Mucosa of descending colon (tissue), 3 donors: Measurements from ENCODE around the gene CCPG1. TPM values are rescaled to one million over a fixed set of nuclear protein-coding genes. Genes with fewer than 3 reads are reported as not detected.

Experiments
- ATAC-seq: fragments of 200-7000 bp; cut with Tn5 transposase; one replicate; pipeline ENCODE4 v1.9.1; 2020; ENCODE audit warnings: mild to moderate bottlenecking, moderate library complexity
- DNase-seq, 3 donors: peaks; one replicate each; pipeline ENCODE4 v3.0.0-alpha.2; 2020
- H3K36me3 ChIP-seq: fragments of 200-600 bp; one replicate; pipeline ENCODE4 v1.8.0; 2021; ENCODE audit warnings: low read depth, mild to moderate bottlenecking
- H3K4me1 ChIP-seq: fragments of 200-600 bp; one replicate; pipeline ENCODE4 v1.8.0; 2021; ENCODE audit warnings: low read depth, mild to moderate bottlenecking
- H3K4me3 ChIP-seq: fragments of 200-600 bp; one replicate; pipeline ENCODE4 v1.8.0; 2021; ENCODE audit warnings: mild to moderate bottlenecking
- H3K9me3 ChIP-seq: fragments of 200-600 bp; one replicate; pipeline ENCODE4 v1.8.0; 2021; ENCODE audit warnings: mild to moderate bottlenecking
- intact Hi-C, 2 donors: fragments of 100-400 bp; cut with DNase I in 1 of 2; cut with micrococcal nuclease in 1 of 2; formaldehyde crosslinking; loops; one replicate each; pipeline versions ENCODE4 v1.11.0 to v1.11.1; 2022; cut with DNase I, micrococcal nuclease
- total RNA-seq, 3 donors: library from RNA; stranded (reverse); fragmentation: NEBNext Ultra II Directional in 2 of 3; extraction: Animal tissue kit (Norgen Biotek cat#: 25700) in 2 of 3; gene quantifications; one replicate each; pipeline versions ENCODE4 v1.2.1 to v1.2.4, GENCODE V29; 2021 to 2023
- TF ChIP-seq, protein P1 (sequence below): fragments of 200-600 bp; IDR thresholded peaks from one replicate; pipeline ENCODE4 v1.8.0; 2022; ENCODE audit warnings: antibody characterized with exemption, mild to moderate bottlenecking
- donor health status: DM: no; HTN: no; CAD: no; lungs with moderate emphysema.
- donor health status: DM: no; HTN: no; CAD: no.
- donor health status: DM: no; HTN: yes; CAD: no.

The CCPG1 gene
- total RNA-seq, 3 donors from 2014 or later = 45.5 to 60.2 (median 51.8) TPM

DNA sequence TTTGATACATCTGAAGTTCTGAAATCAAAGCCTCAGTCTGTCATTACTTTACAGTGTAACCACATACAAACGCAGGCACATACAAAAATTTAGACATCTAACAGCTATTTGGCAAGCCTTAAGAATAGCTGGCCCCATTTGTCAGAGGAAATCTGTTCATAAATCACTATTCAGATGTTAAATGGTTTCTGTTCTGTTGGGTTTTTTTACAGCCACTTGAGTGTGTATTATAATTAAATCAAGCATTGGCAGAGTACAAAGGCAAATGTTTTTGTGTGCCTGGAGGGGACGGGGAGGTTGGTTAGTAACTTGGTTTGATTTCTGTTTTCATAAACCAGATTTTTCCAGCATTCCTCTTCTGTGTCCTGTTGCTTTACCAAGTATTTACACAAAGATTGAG lies 65.0 kb downstream of the CCPG1 start:
- intact Hi-C loops = no loop called here
- no peak for ATAC-seq
- no peaks in the 10 kb centered on the region for H3K9me3 ChIP-seq
- DNase-seq = no peak
- no peak overlapping the region for H3K4me3 ChIP-seq
- no peaks in the 10 kb centered on the region for H3K36me3 ChIP-seq
- H3K4me1 ChIP-seq = no peaks in the 10 kb centered on the region
- TF ChIP-seq, protein P1, sequence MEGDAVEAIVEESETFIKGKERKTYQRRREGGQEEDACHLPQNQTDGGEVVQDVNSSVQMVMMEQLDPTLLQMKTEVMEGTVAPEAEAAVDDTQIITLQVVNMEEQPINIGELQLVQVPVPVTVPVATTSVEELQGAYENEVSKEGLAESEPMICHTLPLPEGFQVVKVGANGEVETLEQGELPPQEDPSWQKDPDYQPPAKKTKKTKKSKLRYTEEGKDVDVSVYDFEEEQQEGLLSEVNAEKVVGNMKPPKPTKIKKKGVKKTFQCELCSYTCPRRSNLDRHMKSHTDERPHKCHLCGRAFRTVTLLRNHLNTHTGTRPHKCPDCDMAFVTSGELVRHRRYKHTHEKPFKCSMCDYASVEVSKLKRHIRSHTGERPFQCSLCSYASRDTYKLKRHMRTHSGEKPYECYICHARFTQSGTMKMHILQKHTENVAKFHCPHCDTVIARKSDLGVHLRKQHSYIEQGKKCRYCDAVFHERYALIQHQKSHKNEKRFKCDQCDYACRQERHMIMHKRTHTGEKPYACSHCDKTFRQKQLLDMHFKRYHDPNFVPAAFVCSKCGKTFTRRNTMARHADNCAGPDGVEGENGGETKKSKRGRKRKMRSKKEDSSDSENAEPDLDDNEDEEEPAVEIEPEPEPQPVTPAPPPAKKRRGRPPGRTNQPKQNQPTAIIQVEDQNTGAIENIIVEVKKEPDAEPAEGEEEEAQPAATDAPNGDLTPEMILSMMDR = no peak

DNA sequence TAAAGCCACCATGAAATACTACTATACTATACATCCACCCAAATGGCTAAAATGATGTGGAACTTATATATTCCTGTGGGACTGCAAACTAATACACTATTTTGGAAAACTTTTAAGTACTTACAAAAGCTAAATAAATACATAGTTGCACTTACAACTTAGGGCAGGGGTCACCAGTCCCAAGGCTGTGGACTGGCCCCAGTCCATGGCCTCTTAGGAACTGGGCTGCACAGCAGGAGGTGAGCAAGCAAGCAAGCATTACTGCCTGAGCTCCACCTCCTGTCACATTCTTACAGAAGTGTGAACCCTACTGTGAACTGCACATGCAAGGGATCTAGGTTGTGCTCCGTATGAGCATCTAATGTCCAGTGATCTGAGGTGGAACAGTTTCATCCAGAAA lies 71.0 kb downstream of the CCPG1 start:
- no peaks in the 10 kb centered on the region for H3K36me3 ChIP-seq
- no peak for ATAC-seq

DNA sequence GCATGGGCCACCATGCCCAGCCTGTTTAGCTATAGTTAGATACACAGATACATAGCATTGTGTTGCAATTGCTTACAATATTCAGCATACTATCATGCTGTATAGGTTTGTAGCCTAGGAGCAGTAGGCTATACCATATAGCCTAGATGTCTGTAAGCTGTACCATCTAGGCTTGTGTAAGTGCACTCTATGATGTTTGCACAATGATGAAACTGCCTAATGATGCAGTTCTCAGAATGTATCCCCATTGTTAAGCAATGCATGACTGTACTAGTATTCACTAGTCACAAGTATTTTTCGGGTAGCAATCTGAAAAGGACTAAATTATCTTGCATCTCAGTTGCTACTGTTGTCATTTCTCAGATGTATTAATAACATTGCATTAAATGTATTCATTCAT lies 73.2 kb downstream of the CCPG1 start:
- no peak overlapping the region for H3K4me3 ChIP-seq
- ATAC-seq = no peak
- TF ChIP-seq, protein P1 = no peak
- no peaks in the 10 kb centered on the region for H3K36me3 ChIP-seq
- H3K9me3 ChIP-seq = no peaks in the 10 kb centered on the region
- no peaks in the 10 kb centered on the region for H3K4me1 ChIP-seq
- DNase-seq = no peak
- intact Hi-C loops = no loop called here

More for the DNA sequence above, 71.0 kb downstream of the CCPG1 start:
- DNase-seq = no peak
- TF ChIP-seq, protein P1 = no peak
- H3K9me3 ChIP-seq = no peaks in the 10 kb centered on the region
- H3K4me3 ChIP-seq = no peak overlapping the region
- no peaks in the 10 kb centered on the region for H3K4me1 ChIP-seq
- intact Hi-C loops = no loop called here

DNA sequence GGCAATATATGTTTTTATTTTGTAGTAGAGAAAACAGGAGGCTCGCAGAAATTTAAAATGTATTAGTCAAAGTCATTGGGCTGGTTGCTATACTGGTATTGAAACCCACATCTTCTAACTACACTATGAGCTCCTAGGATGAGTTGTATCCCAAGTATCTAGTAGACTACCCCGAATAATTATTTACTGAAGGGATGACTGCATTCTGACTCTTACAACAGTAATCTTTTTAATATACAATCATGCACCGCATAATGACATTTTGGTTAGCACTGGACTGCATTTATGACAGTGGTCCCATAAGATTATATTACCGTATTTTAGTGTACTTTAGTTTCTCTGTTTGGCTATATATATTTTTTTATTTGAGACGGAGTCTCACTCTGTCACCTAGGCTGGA lies 73.8 kb downstream of the CCPG1 start:
- DNase-seq (no peak), ATAC-seq (no peak)
- Histone ChIP-seq H3K4me1 (no peaks in the 10 kb centered on the region), H3K4me3 (no peak overlapping the region), H3K36me3 (no peaks in the 10 kb centered on the region), H3K9me3 (no peaks in the 10 kb centered on the region)
- intact Hi-C loops = no loop called here
- TF ChIP-seq, protein P1 = no peak

DNA sequence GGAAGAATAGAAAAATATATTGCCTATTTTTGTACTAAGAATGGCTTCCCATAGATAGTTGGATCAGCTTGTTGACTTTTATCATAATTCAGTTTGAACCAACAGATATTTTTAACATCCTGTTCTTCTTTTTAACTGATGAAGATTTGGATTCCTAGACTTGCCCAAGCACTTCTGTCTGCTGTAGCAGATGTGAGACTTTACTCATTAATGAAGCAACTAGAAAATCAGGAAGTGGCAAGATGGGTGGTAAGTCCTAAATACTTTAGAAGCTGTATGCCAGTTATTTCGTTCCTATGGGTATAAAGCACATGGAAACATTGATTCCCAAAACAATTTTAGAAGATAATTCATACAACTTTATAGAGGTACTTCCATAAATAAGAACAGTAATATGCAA lies 80.8 kb downstream of the CCPG1 start:
- TF ChIP-seq, protein P1 = no peak
- DNase-seq (no peak), ATAC-seq (no peak)
- Histone ChIP-seq H3K36me3 (no peaks in the 10 kb centered on the region), H3K4me1 (no peaks in the 10 kb centered on the region), H3K4me3 (no peak overlapping the region), H3K9me3 (no peaks in the 10 kb centered on the region)
- intact Hi-C loops = no loop called here

DNA sequence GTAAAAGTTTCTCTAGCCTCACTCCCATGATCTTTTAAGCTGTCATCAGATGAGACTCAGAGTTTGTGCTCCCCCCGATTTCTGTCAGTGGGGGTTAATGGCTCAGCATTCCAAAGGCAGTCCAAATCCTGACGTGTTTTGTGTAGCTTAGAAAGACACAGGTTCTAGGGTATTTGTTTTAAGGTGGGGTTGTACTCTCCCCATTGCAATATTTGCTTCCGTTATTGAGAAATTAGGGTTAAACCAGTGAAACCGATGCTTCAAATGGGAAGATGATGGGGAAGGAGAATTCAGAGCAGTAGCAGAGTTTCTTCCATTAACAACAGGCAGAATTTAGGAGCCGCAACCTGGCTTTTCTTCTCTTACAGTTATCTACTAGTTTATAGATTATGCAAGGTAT lies 85.7 kb downstream of the CCPG1 start:
- H3K4me3 ChIP-seq = no peak overlapping the region
- intact Hi-C loops = no loop called here
- H3K36me3 ChIP-seq = no peaks in the 10 kb centered on the region
- no peaks in the 10 kb centered on the region for H3K9me3 ChIP-seq
- TF ChIP-seq, protein P1 = no peak
- H3K4me1 ChIP-seq = peaks cover 9% of the 10 kb centered on the region
- DNase-seq (no peak), ATAC-seq (no peak)
